ENCODE measurements around the gene DPP6.

Gene DPP6

GRCh38 chr7:154852205-154852604 lies 800.0 kb downstream of the DPP6 start:
- DNase-seq: no peak

- DNase-seq: no peak
Measured at GRCh38 chr7:154853063-154853726, 801.0 kb downstream of the DPP6 start.

DNA sequence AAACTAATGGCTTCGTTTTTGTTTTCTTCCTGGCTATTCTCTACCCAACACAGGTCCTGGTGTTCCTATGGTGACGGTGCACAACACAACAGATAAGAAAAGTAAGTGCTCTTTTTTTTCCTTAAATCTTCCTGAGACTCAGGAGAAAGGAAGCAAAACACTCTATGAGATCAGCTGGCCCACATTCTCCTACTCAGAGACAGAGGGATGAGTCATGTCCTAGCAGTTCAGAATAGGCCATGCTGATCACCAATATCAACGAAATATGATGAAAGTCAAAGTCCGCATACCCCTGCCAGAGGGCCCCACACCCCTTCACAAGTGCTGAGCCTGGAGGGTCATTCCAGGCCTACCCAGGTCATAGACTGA lies 801.5 kb downstream of the DPP6 start:
- no peak for DNase-seq

DNA sequence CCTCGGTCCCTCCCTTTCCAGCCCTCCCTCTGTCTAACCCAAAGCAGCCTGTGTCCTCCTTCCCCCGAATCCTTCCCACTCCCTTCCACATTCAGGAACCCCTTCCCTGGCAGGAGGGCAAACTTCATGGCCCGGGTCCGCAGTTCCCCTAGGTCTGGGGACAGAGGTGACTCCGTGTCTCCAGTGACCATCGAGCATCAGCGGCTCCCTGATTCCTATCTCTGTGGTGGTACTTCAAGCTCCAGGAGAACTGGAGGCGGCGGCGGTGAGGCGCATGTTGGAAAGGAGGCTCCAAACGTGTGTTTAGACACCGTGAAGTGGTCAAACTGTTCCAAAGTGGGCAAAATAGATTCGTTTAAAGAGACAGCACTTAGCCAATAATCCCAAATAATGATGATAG lies 802.6 kb downstream of the DPP6 start:
- no peak for DNase-seq

DNA sequence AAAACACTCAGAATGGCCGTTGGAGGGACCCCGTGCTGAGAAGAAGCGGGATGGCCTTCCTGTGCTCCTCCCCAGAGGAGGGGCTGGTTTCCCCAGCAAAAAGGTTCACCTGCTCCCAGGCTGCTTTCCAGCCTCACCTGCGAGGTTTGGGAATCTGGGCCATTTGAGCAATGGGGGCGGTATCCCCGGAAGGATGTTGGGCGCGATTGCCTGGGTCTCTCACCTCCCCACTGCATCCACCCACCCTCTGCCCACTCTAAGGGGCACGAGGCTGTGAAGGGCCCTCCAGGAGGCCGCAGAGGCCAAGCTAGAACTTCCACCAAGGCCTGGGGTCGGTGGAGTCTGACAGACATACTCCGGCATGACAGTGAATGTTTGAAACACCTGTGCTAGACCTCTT lies 803.2 kb downstream of the DPP6 start:
- DNase-seq: no peak

- DNase-seq: no peak
Measured at GRCh38 chr7:154856733-154857132, 804.5 kb downstream of the DPP6 start.

GRCh38 chr7:154857240-154857639 lies 805.0 kb downstream of the DPP6 start:
- DNase-seq: no peak

GRCh38 chr7:154857728-154858681 lies 805.8 kb downstream of the DPP6 start:
- DNase-seq: no peak

- DNase-seq: no peak
Measured at GRCh38 chr7:154858836-154859537, 806.8 kb downstream of the DPP6 start.

DNA sequence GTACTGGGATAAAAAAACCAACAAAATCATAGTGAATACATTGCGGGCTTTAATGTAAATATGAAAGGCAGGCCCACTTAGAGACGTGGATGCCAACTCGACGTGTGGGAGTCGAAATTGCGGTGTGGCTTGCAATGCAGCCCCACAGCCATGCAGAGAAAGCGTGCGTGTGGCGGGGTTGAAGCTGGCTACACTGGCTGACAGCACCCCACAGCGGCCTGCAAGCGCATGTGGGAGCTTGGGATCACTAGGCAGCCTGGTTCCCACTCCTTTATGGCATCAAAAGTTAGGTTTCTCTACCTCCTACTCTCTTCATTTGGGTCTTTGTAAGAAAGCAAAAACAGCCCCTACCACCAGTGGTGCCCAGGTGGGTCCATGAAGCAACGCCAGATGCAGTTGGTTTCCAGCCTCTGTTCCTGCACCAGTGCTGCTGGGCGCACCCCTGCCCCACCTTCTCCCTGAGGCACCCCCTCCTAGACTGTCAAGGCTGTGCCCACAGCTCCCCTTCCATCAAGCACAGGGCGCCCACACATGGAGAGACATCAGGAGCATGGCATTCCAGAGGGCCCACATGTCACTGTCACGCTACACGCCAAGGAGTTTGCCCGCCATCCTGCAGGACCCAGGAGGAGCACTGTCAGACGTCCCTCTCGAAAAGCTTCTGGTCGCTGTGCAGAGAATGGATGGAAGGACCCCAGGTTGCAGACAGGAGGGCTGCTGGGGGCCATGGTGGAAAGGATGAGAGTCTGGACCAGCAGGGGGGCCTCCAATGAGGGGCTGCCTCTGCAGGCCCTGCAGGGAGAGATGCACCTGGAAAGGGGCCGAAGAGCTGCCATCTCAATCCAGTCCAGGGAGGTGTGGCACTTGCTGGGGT lies 807.8 kb downstream of the DPP6 start:
- no peak for DNase-seq

DNA sequence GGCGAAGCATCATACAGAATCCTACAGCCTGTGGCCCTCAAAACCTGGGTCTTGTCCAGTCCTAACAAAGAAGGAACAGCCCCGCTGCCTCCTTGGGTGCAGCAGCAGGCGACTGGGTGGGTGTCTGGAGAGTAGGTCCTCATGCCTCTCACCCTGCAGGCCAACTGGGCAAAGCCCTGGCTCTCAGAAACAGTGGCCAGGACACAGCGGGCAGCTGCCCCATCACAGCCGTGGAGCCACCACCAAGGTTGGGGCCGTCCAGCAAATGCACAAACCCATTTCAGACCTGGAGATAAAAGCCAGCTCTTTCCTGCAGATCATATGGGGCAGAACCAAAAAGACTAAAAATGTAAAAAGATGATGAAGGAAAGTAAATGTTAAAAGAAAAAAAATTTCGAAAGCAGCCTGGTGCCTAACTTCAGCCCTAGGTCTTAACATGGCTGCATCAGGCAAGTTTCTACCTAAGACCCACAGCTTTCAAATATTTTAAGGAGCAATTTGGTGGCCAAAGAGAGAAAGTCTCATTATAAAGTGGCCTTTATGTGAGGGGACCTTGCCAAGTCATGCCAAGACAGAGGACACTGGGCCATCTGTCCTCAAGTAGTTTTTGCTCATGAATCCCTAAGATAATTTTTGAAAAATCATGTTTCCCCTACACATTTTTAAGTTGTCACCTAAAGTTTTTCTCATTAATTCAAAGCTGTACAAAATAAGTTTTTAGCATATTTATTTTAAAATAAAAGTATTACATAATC lies 808.6 kb downstream of the DPP6 start:
- no peak for DNase-seq

GRCh38 chr7:154861589-154861988 lies 809.4 kb downstream of the DPP6 start:
- DNase-seq: no peak

DNA sequence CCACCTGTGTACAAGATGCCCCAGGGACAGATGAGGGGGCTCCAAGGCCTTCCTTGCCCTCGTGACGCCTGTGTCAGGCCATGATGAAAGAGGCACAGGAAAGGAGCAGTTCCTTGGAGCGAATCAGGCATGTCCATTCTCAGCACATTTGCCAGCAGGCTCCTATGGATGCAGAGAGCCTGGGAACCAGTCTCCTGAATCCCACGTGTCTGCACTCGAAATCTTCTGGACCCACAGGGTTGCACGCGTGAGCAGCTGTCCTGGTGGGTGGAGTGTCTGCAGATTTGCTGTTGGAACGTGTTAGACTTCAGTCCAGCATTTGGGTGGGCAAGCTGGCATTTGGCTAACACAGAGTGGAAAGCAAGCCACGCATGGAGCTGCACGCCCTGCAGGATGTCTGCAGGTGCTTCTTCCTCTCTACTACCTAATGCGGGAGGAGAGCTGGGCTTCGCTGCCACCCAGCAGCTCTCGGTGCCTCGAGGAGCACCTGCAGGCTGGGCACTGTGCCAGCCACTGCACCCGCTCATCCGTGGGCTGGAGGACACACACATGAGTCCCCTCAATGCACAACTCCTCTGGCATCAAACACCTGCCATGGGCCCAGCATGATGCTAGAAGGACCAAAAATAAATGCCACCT lies 810.1 kb downstream of the DPP6 start:
- no peak for DNase-seq

DNA sequence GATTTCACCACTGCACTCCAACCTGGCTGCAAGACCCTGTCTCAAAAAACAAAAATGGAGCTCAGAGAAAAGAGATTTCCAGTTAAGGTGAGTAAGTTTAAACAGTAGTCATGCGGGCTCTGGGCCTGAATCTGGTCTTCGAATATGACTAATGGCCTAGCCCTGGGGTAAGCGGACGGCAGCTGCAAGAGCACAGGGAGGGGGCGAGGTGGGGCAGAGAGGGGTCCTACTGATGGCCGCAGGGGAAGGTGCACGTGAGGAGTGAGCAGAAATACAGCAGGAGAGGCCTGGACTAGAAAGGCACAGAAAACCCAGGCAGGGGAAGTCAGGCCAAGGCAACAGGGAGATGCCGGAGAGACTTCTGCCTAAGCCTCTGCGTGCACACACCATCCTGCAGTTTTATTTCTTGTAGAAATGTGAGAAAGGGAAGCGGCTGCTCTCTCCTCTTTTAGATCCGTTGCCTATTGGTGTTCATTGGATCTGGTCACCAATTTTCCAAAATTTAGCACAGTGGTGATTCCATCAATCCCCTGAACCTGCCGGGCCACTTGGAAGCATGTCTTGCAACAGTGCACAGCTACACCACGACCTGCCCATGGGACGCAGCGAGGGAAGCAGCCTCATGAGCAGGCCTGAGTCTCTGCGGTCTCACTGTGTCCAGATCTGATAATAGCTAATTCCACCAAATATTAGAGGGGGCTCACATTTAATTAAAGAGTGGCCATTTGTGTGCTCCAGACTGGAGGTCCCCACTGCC lies 811.7 kb downstream of the DPP6 start:
- DNase-seq: no peak

GRCh38 chr7:154864523-154864891 lies 812.3 kb downstream of the DPP6 start:
- no peak for DNase-seq

DNA sequence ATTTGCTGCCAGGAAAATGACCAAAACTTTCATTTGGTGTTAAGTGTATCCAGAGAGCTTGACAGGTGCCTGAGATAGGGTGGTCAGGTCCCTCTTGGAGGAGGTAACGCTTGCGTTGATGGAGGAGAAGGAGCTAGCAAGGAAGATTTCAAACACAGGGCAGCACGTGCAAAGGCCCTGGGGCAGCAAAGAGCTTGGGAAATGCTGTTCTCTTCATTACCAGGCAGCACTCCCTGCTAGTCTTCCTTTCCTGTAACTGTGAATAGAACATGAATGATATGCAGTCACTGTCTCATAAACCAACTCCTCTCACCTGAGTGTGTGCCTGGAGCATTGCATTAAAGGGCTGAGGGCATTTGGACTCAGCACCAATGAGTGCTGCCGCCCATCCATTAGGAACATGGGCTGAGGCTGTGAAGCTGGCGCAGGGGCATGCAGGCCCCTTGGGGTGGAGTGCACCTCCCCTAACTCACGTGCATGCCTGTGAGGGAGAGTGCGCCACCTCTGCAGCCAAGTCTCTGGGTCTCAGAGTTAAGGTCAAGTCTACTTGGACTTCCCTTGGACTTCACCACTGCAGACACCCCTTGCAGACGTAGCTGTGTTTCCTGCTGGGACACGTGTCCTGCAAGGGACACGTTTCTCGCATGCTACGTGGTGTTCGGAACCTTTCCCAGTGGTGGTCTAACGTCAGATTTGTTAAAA lies 813.9 kb downstream of the DPP6 start:
- DNase-seq: no peak

DNA sequence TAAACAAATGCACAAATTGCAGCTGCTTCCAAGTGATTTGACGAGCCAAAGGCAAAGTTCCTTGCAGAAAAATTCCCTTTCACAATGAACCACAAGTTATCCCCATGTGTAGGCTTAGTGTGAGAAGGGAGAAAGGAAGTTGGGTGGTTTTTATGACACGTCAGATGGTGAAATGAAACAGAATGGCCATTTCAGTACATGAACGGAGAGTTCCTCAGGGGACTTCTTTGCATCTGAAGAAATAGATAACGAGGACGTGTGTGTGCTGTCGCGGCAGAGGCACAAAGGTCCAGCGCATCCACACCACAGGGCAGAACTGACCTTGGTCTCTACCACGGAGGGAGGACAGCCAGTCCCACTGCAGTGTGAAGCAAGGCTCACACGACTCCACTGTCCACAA lies 814.9 kb downstream of the DPP6 start:
- no peak for DNase-seq

GRCh38 chr7:154868921-154869320 lies 816.7 kb downstream of the DPP6 start:
- no peak for DNase-seq

- DNase-seq: no peak
Measured at GRCh38 chr7:154869436-154869835, 817.2 kb downstream of the DPP6 start.

GRCh38 chr7:154871507-154871906 lies 819.3 kb downstream of the DPP6 start:
- DNase-seq: no peak

All from stimulated activated CD4-positive, alpha-beta T cell treated with anti-CD3 and anti-CD28 coated beads, Interleukin-2, amount 100 ng/mL, for 24 hours (primary cell).